Measurements from ENCODE around the gene PFKP. TPM values are rescaled to one million over a fixed set of nuclear protein-coding genes. Genes with fewer than 3 reads are reported as not detected.
A peak's percentile ranks its signal among the peaks of the same experiment; 100 is the strongest.

Gene PFKP
- total RNA-seq, 1 donor from 2014 or later = 55.2 TPM

GRCh38 chr10:3047596-3047995 lies 19.8 kb upstream of the PFKP start:
- no peak overlapping the region for H3K27ac ChIP-seq
- no peak overlapping the region for H3K4me3 ChIP-seq
- no peaks in the 10 kb centered on the region for H3K36me3 Mint-ChIP-seq
- no peaks in the 10 kb centered on the region for H3K9me3 Mint-ChIP-seq
- peaks cover 10% of the 10 kb centered on the region for H3K27me3 Mint-ChIP-seq (ENCODE audit: insufficient read depth, low read depth)
- no peak for TF ChIP-seq EZH2 (IDR thresholded peaks at IDR 0.05)
- no peak for TF ChIP-seq CTCF (IDR thresholded peaks at IDR 0.05)
- TF ChIP-seq EZH2phosphoT487 (IDR thresholded peaks at IDR 0.05) = no peak
- no peaks in the 10 kb centered on the region for H3K36me3 ChIP-seq
- peaks cover 41% of the 10 kb centered on the region for H3K4me1 Mint-ChIP-seq
- H4K20me1 ChIP-seq (ENCODE audit: low read depth) = no peaks in the 10 kb centered on the region
- no peaks in the 10 kb centered on the region for H3K79me2 ChIP-seq (ENCODE audit: low read depth)
- H3K4me2 ChIP-seq = no peak overlapping the region
- H3K27me3 ChIP-seq = no peaks in the 10 kb centered on the region
- peaks cover 19% of the 10 kb centered on the region for H3F3A ChIP-seq (ENCODE audit: low read depth)
- H2AFZ ChIP-seq (replicated peaks) = no peak overlapping the region
- H3K4me1 ChIP-seq = peaks cover 33% of the 10 kb centered on the region
- no peak overlapping the region for H3K27ac Mint-ChIP-seq
- H3K9ac ChIP-seq = no peak overlapping the region
- no peak overlapping the region for H3K4me3 Mint-ChIP-seq
- no peak for DNase-seq (ENCODE audit: low spot score)
- H3K9me3 ChIP-seq (ENCODE audit: low read depth) = no peaks in the 10 kb centered on the region

- H3K27ac Mint-ChIP-seq = peak overlapping the region; percentile 79
- H3K27me3 ChIP-seq = no peaks in the 10 kb centered on the region
- no peak overlapping the region for H3K27ac ChIP-seq
- H3K4me3 ChIP-seq = no peak overlapping the region
- peaks cover 33% of the 10 kb centered on the region for H3K4me1 ChIP-seq
- H3K79me2 ChIP-seq (ENCODE audit: low read depth) = no peaks in the 10 kb centered on the region
- peaks cover 19% of the 10 kb centered on the region for H3F3A ChIP-seq (ENCODE audit: low read depth)
- no peaks in the 10 kb centered on the region for H3K9me3 Mint-ChIP-seq
- no peak overlapping the region for H2AFZ ChIP-seq (replicated peaks)
- no peaks in the 10 kb centered on the region for H4K20me1 ChIP-seq (ENCODE audit: low read depth)
- no peak overlapping the region for H3K4me3 Mint-ChIP-seq
- peak; percentile 43 for DNase-seq (ENCODE audit: low spot score)
- no peaks in the 10 kb centered on the region for H3K36me3 ChIP-seq
- H3K4me2 ChIP-seq = no peak overlapping the region
- H3K27me3 Mint-ChIP-seq (ENCODE audit: insufficient read depth, low read depth) = peaks cover 10% of the 10 kb centered on the region
- H3K9ac ChIP-seq = no peak overlapping the region
- TF ChIP-seq EZH2 (IDR thresholded peaks at IDR 0.05) (no peak), CTCF (IDR thresholded peaks at IDR 0.05) (no peak), EZH2phosphoT487 (IDR thresholded peaks at IDR 0.05) (no peak)
- H3K4me1 Mint-ChIP-seq = peaks cover 40% of the 10 kb centered on the region
- H3K9me3 ChIP-seq (ENCODE audit: low read depth) = no peaks in the 10 kb centered on the region
- no peaks in the 10 kb centered on the region for H3K36me3 Mint-ChIP-seq
Observed at GRCh38 chr10:3048119-3049019, 19.0 kb upstream of the PFKP start.

- Mint-ChIP-seq H3K27me3 (ENCODE audit: insufficient read depth, low read depth) (peaks cover 9% of the 10 kb centered on the region), H3K36me3 (no peaks in the 10 kb centered on the region), H3K27ac (no peak overlapping the region), H3K4me1 (peaks cover 40% of the 10 kb centered on the region), H3K4me3 (no peak overlapping the region), H3K9me3 (no peaks in the 10 kb centered on the region)
- TF ChIP-seq EZH2phosphoT487 (IDR thresholded peaks at IDR 0.05) (no peak), EZH2 (IDR thresholded peaks at IDR 0.05) (no peak), CTCF (IDR thresholded peaks at IDR 0.05) (no peak)
- H3K4me1 ChIP-seq = peaks cover 33% of the 10 kb centered on the region
- no peaks in the 10 kb centered on the region for H3K9me3 ChIP-seq (ENCODE audit: low read depth)
- H2AFZ ChIP-seq (replicated peaks) = no peak overlapping the region
- no peaks in the 10 kb centered on the region for H4K20me1 ChIP-seq (ENCODE audit: low read depth)
- no peak overlapping the region for H3K9ac ChIP-seq
- H3K4me2 ChIP-seq = no peak overlapping the region
- H3K27me3 ChIP-seq = no peaks in the 10 kb centered on the region
- no peaks in the 10 kb centered on the region for H3F3A ChIP-seq (ENCODE audit: low read depth)
- H3K27ac ChIP-seq = no peak overlapping the region
- DNase-seq (ENCODE audit: low spot score) = no peak
- H3K36me3 ChIP-seq = no peaks in the 10 kb centered on the region
- H3K79me2 ChIP-seq (ENCODE audit: low read depth) = no peaks in the 10 kb centered on the region
- H3K4me3 ChIP-seq = no peak overlapping the region
Observed at GRCh38 chr10:3051692-3052091, 15.7 kb upstream of the PFKP start.

All from neural progenitor cell (in vitro differentiated cells).